ENCODE measurements around the gene PTTG1IP2. TPM values are rescaled to one million over a fixed set of nuclear protein-coding genes. Genes with fewer than 3 reads are reported as not detected.

Gene PTTG1IP2
- total RNA-seq, 1 experiment from 2014 or later: not detected

DNA sequence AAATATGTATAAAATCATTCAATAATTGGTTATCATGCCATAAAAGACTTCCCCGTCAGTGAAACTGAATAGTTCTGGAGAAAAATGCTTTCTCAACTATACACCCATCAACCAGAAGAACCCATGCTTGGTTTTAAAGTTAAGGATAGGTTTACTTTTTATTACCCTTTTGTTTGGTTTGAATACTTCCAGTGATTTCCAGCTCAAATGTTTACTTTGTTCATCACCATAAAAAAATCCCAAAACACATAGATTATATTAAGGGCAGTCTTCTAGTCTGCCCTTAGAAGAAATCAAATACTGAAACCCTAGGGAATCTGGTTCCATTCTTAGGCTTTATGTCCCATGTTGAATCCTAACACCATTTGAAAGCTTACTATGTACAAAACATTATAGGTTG is 49.2 kb downstream of the PTTG1IP2 start:
- no peaks in the 10 kb centered on the region for H3K79me2 ChIP-seq (ENCODE audit: insufficient read depth, low read length)
- ATAC-seq: no peak
- no peaks in the 10 kb centered on the region for H3K4me1 ChIP-seq (ENCODE audit: control insufficient read depth in 1 of 2, insufficient read depth in 2 of 2, low read length in 2 of 2)
- H3K9me2 ChIP-seq (ENCODE audit: insufficient read depth): no peaks in the 10 kb centered on the region
- no TSS peak for BruUV-seq (replicated peaks)
- no peaks in the 10 kb centered on the region for H3K36me3 ChIP-seq (ENCODE audit: control insufficient read depth in 1 of 2, insufficient read depth in 2 of 2, low read length in 2 of 2)
- H3K9ac ChIP-seq (ENCODE audit: low read length): no peak overlapping the region
- no peaks in the 10 kb centered on the region for H4K20me1 ChIP-seq (ENCODE audit: insufficient read depth)
- H3K9me3 ChIP-seq (ENCODE audit: control insufficient read depth in 1 of 2, insufficient read depth in 1 of 2, low read depth in 1 of 2, low read length in 2 of 2): no peaks in the 10 kb centered on the region
- intact Hi-C loops (cut with micrococcal nuclease): no loop called here
- ChIA-PET POLR2A (no interaction called here), CTCF (no interaction called here), RAD21 (ENCODE audit: low non-redundant PET in 1 of 2, low total read pairs in 2 of 2, uncharacterized antibody in 2 of 2, unreplicated experiment in 2 of 2) (no interaction called here)
- no peak overlapping the region for H3K4me3 ChIP-seq (replicated peaks in 1 of 2; ENCODE audit: low read depth in 1 of 2, low read length in 2 of 2)
- H3K4me2 ChIP-seq (ENCODE audit: low read length): no peak overlapping the region
- no peak overlapping the region for H2AFZ ChIP-seq (ENCODE audit: low read depth, low read length, poor library complexity, severe bottlenecking)
- no peak overlapping the region for H3K27ac ChIP-seq (ENCODE audit: low read depth, low read length)
- DNase-seq (ENCODE audit: low read depth, low spot score): no peak
- TF ChIP-seq SRF (IDR thresholded peaks at IDR 0.05; ENCODE audit: low read depth): no peak
- no peak for TF ChIP-seq ELF1 (IDR thresholded peaks at IDR 0.05; ENCODE audit: borderline replicate concordance, low read depth)
- TF ChIP-seq EZH2phosphoT487 (IDR thresholded peaks at IDR 0.05; ENCODE audit: borderline replicate concordance): no peak
- TF ChIP-seq SIN3A (IDR thresholded peaks at IDR 0.05; ENCODE audit: low read depth): no peak
- TF ChIP-seq, protein P1, sequence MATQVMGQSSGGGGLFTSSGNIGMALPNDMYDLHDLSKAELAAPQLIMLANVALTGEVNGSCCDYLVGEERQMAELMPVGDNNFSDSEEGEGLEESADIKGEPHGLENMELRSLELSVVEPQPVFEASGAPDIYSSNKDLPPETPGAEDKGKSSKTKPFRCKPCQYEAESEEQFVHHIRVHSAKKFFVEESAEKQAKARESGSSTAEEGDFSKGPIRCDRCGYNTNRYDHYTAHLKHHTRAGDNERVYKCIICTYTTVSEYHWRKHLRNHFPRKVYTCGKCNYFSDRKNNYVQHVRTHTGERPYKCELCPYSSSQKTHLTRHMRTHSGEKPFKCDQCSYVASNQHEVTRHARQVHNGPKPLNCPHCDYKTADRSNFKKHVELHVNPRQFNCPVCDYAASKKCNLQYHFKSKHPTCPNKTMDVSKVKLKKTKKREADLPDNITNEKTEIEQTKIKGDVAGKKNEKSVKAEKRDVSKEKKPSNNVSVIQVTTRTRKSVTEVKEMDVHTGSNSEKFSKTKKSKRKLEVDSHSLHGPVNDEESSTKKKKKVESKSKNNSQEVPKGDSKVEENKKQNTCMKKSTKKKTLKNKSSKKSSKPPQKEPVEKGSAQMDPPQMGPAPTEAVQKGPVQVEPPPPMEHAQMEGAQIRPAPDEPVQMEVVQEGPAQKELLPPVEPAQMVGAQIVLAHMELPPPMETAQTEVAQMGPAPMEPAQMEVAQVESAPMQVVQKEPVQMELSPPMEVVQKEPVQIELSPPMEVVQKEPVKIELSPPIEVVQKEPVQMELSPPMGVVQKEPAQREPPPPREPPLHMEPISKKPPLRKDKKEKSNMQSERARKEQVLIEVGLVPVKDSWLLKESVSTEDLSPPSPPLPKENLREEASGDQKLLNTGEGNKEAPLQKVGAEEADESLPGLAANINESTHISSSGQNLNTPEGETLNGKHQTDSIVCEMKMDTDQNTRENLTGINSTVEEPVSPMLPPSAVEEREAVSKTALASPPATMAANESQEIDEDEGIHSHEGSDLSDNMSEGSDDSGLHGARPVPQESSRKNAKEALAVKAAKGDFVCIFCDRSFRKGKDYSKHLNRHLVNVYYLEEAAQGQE (IDR thresholded peaks at IDR 0.05; ENCODE audit: low read depth): no peak
- H3K27me3 ChIP-seq (ENCODE audit: insufficient read depth, low read length): no peaks in the 10 kb centered on the region

DNA sequence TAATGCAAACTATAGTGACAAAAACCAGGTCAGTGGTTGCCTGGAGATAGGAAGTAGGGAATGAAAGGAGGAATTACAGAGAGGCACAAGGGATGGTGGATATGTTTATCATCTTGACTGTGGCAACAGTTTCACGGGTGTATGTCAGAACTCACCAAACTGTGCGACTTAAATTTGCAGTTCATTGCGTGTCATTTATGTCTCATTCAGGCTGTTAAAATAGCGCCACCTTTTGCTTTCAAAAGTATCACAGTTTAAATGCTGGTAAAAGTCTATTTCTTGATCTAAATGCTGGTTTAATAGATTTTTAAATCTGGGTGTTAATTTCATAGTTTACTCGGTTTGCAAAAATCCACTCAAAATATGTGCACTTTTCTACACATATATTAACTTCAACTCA is 51.0 kb downstream of the PTTG1IP2 start:
- no peaks in the 10 kb centered on the region for H3K4me1 ChIP-seq (ENCODE audit: control insufficient read depth in 1 of 2, insufficient read depth in 2 of 2, low read length in 2 of 2)
- H3K4me3 ChIP-seq (replicated peaks in 1 of 2; ENCODE audit: low read depth in 1 of 2, low read length in 2 of 2): no peak overlapping the region
- no peaks in the 10 kb centered on the region for H3K79me2 ChIP-seq (ENCODE audit: insufficient read depth, low read length)
- no peaks in the 10 kb centered on the region for H3K36me3 ChIP-seq (ENCODE audit: control insufficient read depth in 1 of 2, insufficient read depth in 2 of 2, low read length in 2 of 2)
- H3K9me2 ChIP-seq (ENCODE audit: insufficient read depth): no peaks in the 10 kb centered on the region
- no peaks in the 10 kb centered on the region for H3K9me3 ChIP-seq (ENCODE audit: control insufficient read depth in 1 of 2, insufficient read depth in 1 of 2, low read depth in 1 of 2, low read length in 2 of 2)
- H4K20me1 ChIP-seq (ENCODE audit: insufficient read depth): no peaks in the 10 kb centered on the region
- ChIA-PET RAD21 (ENCODE audit: low non-redundant PET in 1 of 2, low total read pairs in 2 of 2, uncharacterized antibody in 2 of 2, unreplicated experiment in 2 of 2) (no interaction called here), POLR2A (no interaction called here), CTCF (interaction anchor here (1.1 to 1.2 kb wide), 2 partner anchors 9 to 65 kb away, joined by 3 to 5 read pairs; no protein-coding TSS in a partner anchor)
- ATAC-seq (peak; percentile 52; the same call in 1 of the 2 replicates), DNase-seq (ENCODE audit: low read depth, low spot score) (peak; percentile 19)
- no peak overlapping the region for H3K27ac ChIP-seq (ENCODE audit: low read depth, low read length)
- BruUV-seq (replicated peaks): no TSS peak
- H3K4me2 ChIP-seq (ENCODE audit: low read length): no peak overlapping the region
- no peak overlapping the region for H3K9ac ChIP-seq (ENCODE audit: low read length)
- H2AFZ ChIP-seq (ENCODE audit: low read depth, low read length, poor library complexity, severe bottlenecking): peak overlapping the region; percentile 24
- H3K27me3 ChIP-seq (ENCODE audit: insufficient read depth, low read length): no peaks in the 10 kb centered on the region
- intact Hi-C loops (cut with micrococcal nuclease): no loop called here
- TF ChIP-seq, protein P2, sequence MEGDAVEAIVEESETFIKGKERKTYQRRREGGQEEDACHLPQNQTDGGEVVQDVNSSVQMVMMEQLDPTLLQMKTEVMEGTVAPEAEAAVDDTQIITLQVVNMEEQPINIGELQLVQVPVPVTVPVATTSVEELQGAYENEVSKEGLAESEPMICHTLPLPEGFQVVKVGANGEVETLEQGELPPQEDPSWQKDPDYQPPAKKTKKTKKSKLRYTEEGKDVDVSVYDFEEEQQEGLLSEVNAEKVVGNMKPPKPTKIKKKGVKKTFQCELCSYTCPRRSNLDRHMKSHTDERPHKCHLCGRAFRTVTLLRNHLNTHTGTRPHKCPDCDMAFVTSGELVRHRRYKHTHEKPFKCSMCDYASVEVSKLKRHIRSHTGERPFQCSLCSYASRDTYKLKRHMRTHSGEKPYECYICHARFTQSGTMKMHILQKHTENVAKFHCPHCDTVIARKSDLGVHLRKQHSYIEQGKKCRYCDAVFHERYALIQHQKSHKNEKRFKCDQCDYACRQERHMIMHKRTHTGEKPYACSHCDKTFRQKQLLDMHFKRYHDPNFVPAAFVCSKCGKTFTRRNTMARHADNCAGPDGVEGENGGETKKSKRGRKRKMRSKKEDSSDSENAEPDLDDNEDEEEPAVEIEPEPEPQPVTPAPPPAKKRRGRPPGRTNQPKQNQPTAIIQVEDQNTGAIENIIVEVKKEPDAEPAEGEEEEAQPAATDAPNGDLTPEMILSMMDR (IDR thresholded peaks at IDR 0.05 in 2 of 3, conservative IDR thresholded peaks at IDR 0.05 in 1 of 3; ENCODE audit: borderline replicate concordance in 1 of 3, insufficient read depth in 1 of 3, low read depth in 2 of 3, low read length in 2 of 3): peak in 2 of 3 experiments; percentile 57 to 70; a peak in 4 of 6 replicates
- TF ChIP-seq ZNF274 (IDR thresholded peaks at IDR 0.05; ENCODE audit: low read depth, low read length): no peak
- peak; percentile 47 for TF ChIP-seq RAD21 (IDR thresholded peaks at IDR 0.05; ENCODE audit: low read depth)

Data from HCT116 (cell line).